Large intestine (tissue), 3 donors: ENCODE measurements around the gene RSPRY1. TPM values are rescaled to one million over a fixed set of nuclear protein-coding genes. Genes with fewer than 3 reads are reported as not detected.

ENCODE experiments used
- DNase-seq, 2 donors: peaks; one replicate each; pipeline versions ENCODE4 v3.0.0 to v3.0.0-alpha.2; 2013
- H3K27ac ChIP-seq: one replicate; pipeline ENCODE4 v1.5.1; 2013; ENCODE audit warnings: low read length
- H3K27me3 ChIP-seq: 2 replicates; pipeline ENCODE4 v1.6.1; 2013; ENCODE audit warnings: low read length; ENCODE audit not compliant: control insufficient read depth, insufficient read depth
- H3K36me3 ChIP-seq: 2 replicates; pipeline ENCODE4 v1.6.1; 2013; ENCODE audit warnings: low read length; ENCODE audit not compliant: control insufficient read depth, insufficient read depth
- H3K4me1 ChIP-seq: one replicate; pipeline ENCODE4 v1.6.1; 2013; ENCODE audit warnings: low read length; ENCODE audit not compliant: control insufficient read depth, insufficient read depth
- H3K4me3 ChIP-seq: one replicate; pipeline ENCODE4 v1.5.1; 2013; ENCODE audit warnings: low read length
- H3K9me3 ChIP-seq: one replicate; pipeline ENCODE4 v1.6.1; 2013; ENCODE audit warnings: mild to moderate bottlenecking, low read depth, low read length, moderate library complexity; ENCODE audit not compliant: control insufficient read depth
- WGBS: methylation state at CpG from one replicate; pipeline ENCODE4 v1.1.5; 2013; ENCODE audit warnings: low lambda C conversion rate; ENCODE audit not compliant: insufficient coverage; 5-methylcytosine and 5-hydroxymethylcytosine counted together
- polyA plus RNA-seq: library from polyadenylated mRNA; unstranded; fragments of 120-200 nt; gene quantifications from one replicate; pipeline ENCODE4 v1.2.1, GENCODE V29; 2013

The RSPRY1 gene
- polyA plus RNA-seq, 1 donor: 44.3 TPM

- H3K27me3 ChIP-seq: no peaks in the 10 kb centered on the region
- no peaks in the 10 kb centered on the region for H3K9me3 ChIP-seq
- DNase-seq: no peak
- peaks cover 66% of the 10 kb centered on the region for H3K36me3 ChIP-seq
- no peak overlapping the region for H3K27ac ChIP-seq
- H3K4me1 ChIP-seq: peaks cover 2% of the 10 kb centered on the region
- no peak overlapping the region for H3K4me3 ChIP-seq
Observed at GRCh38 chr16:57236022-57236350, 49.9 kb downstream of the RSPRY1 start.

- Histone ChIP-seq H3K9me3 (no peaks in the 10 kb centered on the region), H3K27me3 (no peaks in the 10 kb centered on the region), H3K4me3 (no peak overlapping the region), H3K27ac (no peak overlapping the region), H3K36me3 (peaks cover 41% of the 10 kb centered on the region), H3K4me1 (peaks cover 2% of the 10 kb centered on the region)
- no CpG with 5 or more reads among the region's 2 CpGs for WGBS
- DNase-seq: peak in 1 of 2 donors; percentile 27
Observed at GRCh38 chr16:57238682-57239081, 52.6 kb downstream of the RSPRY1 start.

GRCh38 chr16:57239107-57239506 is 53.0 kb downstream of the RSPRY1 start:
- Histone ChIP-seq H3K27me3 (no peaks in the 10 kb centered on the region), H3K36me3 (peaks cover 37% of the 10 kb centered on the region), H3K4me3 (no peak overlapping the region), H3K27ac (no peak overlapping the region), H3K9me3 (no peaks in the 10 kb centered on the region), H3K4me1 (peaks cover 3% of the 10 kb centered on the region)
- no CpG with 5 or more reads among the region's 2 CpGs for WGBS
- no peak for DNase-seq

- Histone ChIP-seq H3K27me3 (no peaks in the 10 kb centered on the region), H3K4me3 (no peak overlapping the region), H3K27ac (no peak overlapping the region), H3K36me3 (peaks cover 21% of the 10 kb centered on the region), H3K9me3 (no peaks in the 10 kb centered on the region), H3K4me1 (peaks cover 7% of the 10 kb centered on the region)
- no CpG with 5 or more reads among the region's 2 CpGs for WGBS
- no peak for DNase-seq
Observed at GRCh38 chr16:57240851-57241250, 54.7 kb downstream of the RSPRY1 start.

- peaks cover 12% of the 10 kb centered on the region for H3K4me1 ChIP-seq
- no peak overlapping the region for H3K27ac ChIP-seq
- no peak for DNase-seq
- H3K4me3 ChIP-seq: no peak overlapping the region
- peaks cover 16% of the 10 kb centered on the region for H3K36me3 ChIP-seq
- H3K27me3 ChIP-seq: no peaks in the 10 kb centered on the region
- no CpG with 5 or more reads among the region's 2 CpGs for WGBS
- no peaks in the 10 kb centered on the region for H3K9me3 ChIP-seq
Observed at GRCh38 chr16:57242650-57243049, 56.5 kb downstream of the RSPRY1 start.

GRCh38 chr16:57244463-57244766 is 58.3 kb downstream of the RSPRY1 start:
- peak in 1 of 2 donors; percentile 42 for DNase-seq
- peak overlapping the region; percentile 76 for H3K27ac ChIP-seq
- peak overlapping the region; percentile 46 for H3K4me3 ChIP-seq
- no peaks in the 10 kb centered on the region for H3K27me3 ChIP-seq
- peaks cover 22% of the 10 kb centered on the region for H3K36me3 ChIP-seq
- 0% methylated on average over 1 of the region's 9 CpGs for WGBS
- no peaks in the 10 kb centered on the region for H3K9me3 ChIP-seq
- H3K4me1 ChIP-seq: peaks cover 9% of the 10 kb centered on the region

- peaks cover 9% of the 10 kb centered on the region for H3K4me1 ChIP-seq
- H3K4me3 ChIP-seq: peak within 1 kb of the TSS; percentile 81
- H3K36me3 ChIP-seq: peaks cover 27% of the 10 kb centered on the region
- H3K27me3 ChIP-seq: no peaks in the 10 kb centered on the region
- DNase-seq: peak; percentile 98 to 99
- H3K9me3 ChIP-seq: no peaks in the 10 kb centered on the region
- H3K27ac ChIP-seq: peak within 1 kb of the TSS; percentile 96
- no CpG with 5 or more reads among the region's 77 CpGs for WGBS
Observed at GRCh38 chr16:57244767-57245471, 58.8 kb downstream of the RSPRY1 start, which contains the start of gene ARL2BP. TSS of gene ARL2BP (plus strand) at chr16:57245259. CDS start at chr16:57245368, 109 bp downstream.

GRCh38 chr16:57245472-57246113 is 59.5 kb downstream of the RSPRY1 start:
- DNase-seq: no peak
- H3K36me3 ChIP-seq: peaks cover 32% of the 10 kb centered on the region
- H3K4me3 ChIP-seq: peak overlapping the region; percentile 81
- peak overlapping the region; percentile 96 for H3K27ac ChIP-seq
- H3K4me1 ChIP-seq: peaks cover 9% of the 10 kb centered on the region
- 20% methylated on average over 4 of the region's 28 CpGs for WGBS
- no peaks in the 10 kb centered on the region for H3K27me3 ChIP-seq
- H3K9me3 ChIP-seq: no peaks in the 10 kb centered on the region

- no CpG with 5 or more reads among the region's 2 CpGs for WGBS
Observed at GRCh38 chr16:57251352-57251751, 65.2 kb downstream of the RSPRY1 start.

GRCh38 chr16:57252148-57252721 is 66.1 kb downstream of the RSPRY1 start:
- DNase-seq: peak; percentile 72 to 85
- Histone ChIP-seq H3K27ac (peak overlapping the region; percentile 68), H3K9me3 (no peaks in the 10 kb centered on the region), H3K36me3 (peaks cover 84% of the 10 kb centered on the region), H3K4me1 (peaks cover 17% of the 10 kb centered on the region), H3K27me3 (no peaks in the 10 kb centered on the region), H3K4me3 (no peak overlapping the region)
- no CpG with 5 or more reads among the region's 6 CpGs for WGBS

More at GRCh38 chr16:57251352-57251751, 65.2 kb downstream of the RSPRY1 start:
- H3K9me3 ChIP-seq: no peaks in the 10 kb centered on the region
- H3K36me3 ChIP-seq: peaks cover 78% of the 10 kb centered on the region
- no peak for DNase-seq
- peak overlapping the region; percentile 40 for H3K27ac ChIP-seq
- H3K4me3 ChIP-seq: no peak overlapping the region
- H3K27me3 ChIP-seq: no peaks in the 10 kb centered on the region
- peaks cover 17% of the 10 kb centered on the region for H3K4me1 ChIP-seq
